ENCODE results near the gene SLC17A8. TPM values are rescaled to one million over a fixed set of nuclear protein-coding genes. Genes with fewer than 3 reads are reported as not detected.

The SLC17A8 gene
- total and polyA plus RNA-seq, 2 donors: 0.05 to 0.95 TPM

DNA sequence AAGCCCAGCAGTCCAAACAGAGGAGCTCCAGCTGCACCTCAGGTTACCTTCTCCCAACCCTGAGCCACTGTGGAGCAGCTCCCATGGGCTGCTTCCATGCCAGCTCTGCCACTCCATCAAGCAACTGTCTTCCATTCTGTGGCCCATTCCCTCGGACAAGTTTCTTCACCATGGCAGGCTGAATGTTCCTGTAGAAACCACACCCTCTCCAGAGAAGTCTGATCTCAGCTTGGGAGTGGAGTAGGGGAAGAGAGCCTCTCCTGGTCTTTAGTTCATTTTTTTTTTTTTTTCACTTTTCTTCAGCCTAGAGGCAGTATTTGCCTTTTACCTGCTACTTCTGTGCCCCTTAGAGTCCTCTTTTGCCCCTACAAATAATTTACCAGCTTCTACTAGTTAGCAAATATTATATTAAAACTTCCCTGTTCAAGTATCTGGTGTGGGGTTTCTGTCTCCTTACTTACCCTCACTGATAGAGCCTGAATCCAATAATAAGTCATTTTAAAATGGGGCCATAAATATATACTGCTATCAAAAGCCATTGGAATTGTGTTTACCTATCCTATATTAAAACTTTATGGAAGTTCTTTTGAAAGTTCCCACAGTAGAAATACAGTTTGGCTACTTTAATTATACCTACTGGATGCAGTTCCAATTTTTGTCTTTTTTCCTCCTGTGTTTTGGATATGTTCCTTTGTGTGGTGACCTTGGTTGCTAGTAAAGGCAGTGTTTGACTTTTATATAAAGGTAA, 11.7 kb upstream of the SLC17A8 start:
- Histone ChIP-seq H3K36me3 (ENCODE audit: insufficient read depth) (no peaks in the 10 kb centered on the region), H3K4me1 (ENCODE audit: insufficient read depth) (no peaks in the 10 kb centered on the region), H3K27ac (ENCODE audit: low read depth) (no peak overlapping the region), H3K4me3 (ENCODE audit: low read depth, low read length) (no peak overlapping the region)
- no peak for DNase-seq (ENCODE audit: extremely low spot score)
- WGBS: 69% methylated on average over 1 of the region's 1 CpG

DNA sequence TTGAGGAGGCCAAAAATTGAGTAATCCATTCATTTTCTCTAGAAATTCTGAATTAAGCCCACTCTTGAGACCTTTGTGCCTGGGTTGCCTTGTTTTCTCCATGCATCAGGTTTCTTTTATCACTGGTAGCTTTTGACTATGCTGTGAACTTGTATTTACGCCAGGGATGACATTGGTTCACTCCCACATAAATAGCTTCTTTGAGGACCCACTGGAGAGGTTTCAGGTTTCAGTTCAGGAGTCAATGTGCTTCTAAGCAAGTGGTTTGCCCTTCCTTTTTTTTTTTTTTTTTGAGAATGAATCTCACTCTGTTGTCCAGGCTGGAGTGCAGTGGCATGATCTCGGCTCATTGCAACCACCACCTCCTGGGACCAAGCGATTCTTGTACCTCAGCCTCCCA, 10.2 kb upstream of the SLC17A8 start:
- H3K4me1 ChIP-seq (ENCODE audit: insufficient read depth): no peaks in the 10 kb centered on the region
- no peak overlapping the region for H3K4me3 ChIP-seq (ENCODE audit: low read depth, low read length)
- H3K36me3 ChIP-seq (ENCODE audit: insufficient read depth): no peaks in the 10 kb centered on the region
- no peak overlapping the region for H3K27ac ChIP-seq (ENCODE audit: low read depth)
- WGBS: 73% methylated on average over 3 of the region's 3 CpGs
- DNase-seq (ENCODE audit: extremely low spot score): no peak

DNA sequence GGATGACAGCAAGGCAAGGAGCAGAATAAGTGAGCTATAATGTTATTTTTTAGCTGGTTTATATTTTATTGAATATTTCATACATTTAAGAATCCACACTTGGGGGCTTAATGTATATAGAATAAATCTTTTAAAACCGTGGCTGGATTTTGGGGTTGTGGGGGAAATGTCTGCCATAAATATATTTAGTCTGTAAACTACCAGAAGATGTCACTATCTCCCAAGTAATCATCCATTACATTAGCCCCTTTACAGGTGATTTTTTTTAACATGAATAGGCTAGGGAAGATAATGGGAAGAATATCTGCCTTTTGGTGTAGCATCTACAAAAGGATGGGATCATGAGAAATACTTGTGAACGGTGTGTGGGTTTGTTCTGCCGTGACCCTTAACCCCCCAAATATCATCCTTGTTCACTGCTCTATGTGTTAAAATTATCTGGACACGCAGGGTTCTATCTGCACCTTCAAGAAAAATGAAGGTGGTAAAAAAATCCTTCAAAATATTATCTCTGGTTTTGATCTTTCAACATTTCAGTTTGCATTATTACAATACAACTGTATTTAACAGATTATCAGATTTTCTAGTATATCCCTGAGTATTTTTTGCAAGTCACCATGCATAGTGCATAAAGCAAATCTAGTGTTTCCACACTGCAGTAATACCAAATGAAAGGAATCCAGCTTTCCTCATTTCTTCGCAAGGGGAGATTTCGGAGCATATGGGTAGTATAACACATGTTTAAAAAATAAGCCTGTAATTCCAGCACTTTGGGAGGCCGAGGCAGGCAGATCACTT, 8.0 kb upstream of the SLC17A8 start:
- DNase-seq (ENCODE audit: extremely low spot score): no peak
- WGBS: 74% methylated on average over 7 of the region's 7 CpGs
- no peak overlapping the region for H3K4me3 ChIP-seq (ENCODE audit: low read depth, low read length)
- H3K4me1 ChIP-seq (ENCODE audit: insufficient read depth): no peaks in the 10 kb centered on the region
- no peaks in the 10 kb centered on the region for H3K36me3 ChIP-seq (ENCODE audit: insufficient read depth)
- no peak overlapping the region for H3K27ac ChIP-seq (ENCODE audit: low read depth)

DNA sequence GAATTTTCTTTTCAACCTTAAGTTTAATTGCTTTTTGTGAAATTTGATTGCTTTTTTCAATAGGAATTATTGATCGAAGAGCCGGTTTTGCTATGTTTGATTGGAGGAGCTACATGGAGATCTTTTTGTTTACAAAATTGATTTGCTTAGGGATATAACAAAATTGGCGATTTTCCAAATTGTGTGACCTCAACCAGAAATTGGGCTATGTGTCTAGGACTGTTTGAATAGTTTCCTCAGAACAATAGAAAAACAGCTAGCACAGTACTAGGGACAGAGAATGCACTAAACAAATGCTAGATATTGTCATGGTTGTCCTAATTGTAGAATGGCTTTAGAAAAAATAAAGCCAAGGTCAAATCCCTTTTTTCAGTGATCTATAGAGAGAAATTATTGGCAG, 2.4 kb downstream of the SLC17A8 start:
- no peak overlapping the region for H3K4me3 ChIP-seq (ENCODE audit: low read depth, low read length)
- no peak for DNase-seq (ENCODE audit: extremely low spot score)
- H3K27ac ChIP-seq (ENCODE audit: low read depth): no peak overlapping the region
- 72% methylated on average over 3 of the region's 3 CpGs for WGBS
- no peaks in the 10 kb centered on the region for H3K36me3 ChIP-seq (ENCODE audit: insufficient read depth)
- H3K4me1 ChIP-seq (ENCODE audit: insufficient read depth): no peaks in the 10 kb centered on the region

DNA sequence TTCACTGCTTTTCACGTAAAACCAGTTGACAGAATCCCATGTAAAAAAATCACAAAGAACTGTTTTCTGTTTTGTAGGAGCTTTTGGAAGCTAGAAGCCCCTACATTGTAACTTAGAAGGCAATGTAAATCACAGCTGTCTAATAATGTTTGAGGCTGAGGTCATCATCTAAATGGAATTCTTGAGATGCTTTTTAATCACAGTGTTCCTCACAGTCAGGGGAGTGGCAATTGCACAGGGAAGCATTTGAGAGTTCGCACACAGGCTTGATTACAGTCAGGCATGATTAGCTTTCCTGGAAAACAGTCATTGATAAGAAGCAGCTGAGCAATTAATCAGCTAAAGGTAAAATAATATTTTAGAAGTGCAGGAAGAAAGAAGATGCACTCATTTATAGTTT, 2.9 kb downstream of the SLC17A8 start:
- DNase-seq (ENCODE audit: extremely low spot score): no peak
- Histone ChIP-seq H3K27ac (ENCODE audit: low read depth) (no peak overlapping the region), H3K36me3 (ENCODE audit: insufficient read depth) (no peaks in the 10 kb centered on the region), H3K4me1 (ENCODE audit: insufficient read depth) (no peaks in the 10 kb centered on the region), H3K4me3 (ENCODE audit: low read depth, low read length) (no peak overlapping the region)
- WGBS: 65% methylated on average over 2 of the region's 2 CpGs

DNA sequence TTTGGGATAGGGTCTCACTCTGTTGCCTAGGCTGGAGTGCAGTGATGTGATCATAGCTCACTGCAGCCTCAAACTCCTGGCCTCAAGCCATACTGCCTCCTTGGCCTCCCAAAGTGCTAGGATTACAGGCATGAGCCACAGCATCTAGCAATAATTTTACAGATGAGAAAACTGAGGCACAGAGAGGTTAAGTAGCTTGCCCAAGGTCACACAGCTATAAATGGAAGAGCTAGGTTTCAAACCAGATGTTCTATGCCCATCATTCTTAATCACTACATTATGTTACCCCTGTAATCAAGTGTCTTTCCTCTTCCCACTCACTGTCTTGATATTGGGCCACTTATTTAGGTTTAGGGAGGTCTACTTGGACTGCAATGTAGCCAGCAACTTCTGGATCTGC, 3.6 kb downstream of the SLC17A8 start:
- H3K4me1 ChIP-seq (ENCODE audit: insufficient read depth): no peaks in the 10 kb centered on the region
- no peaks in the 10 kb centered on the region for H3K36me3 ChIP-seq (ENCODE audit: insufficient read depth)
- no peak overlapping the region for H3K27ac ChIP-seq (ENCODE audit: low read depth)
- H3K4me3 ChIP-seq (ENCODE audit: low read depth, low read length): no peak overlapping the region
- no peak for DNase-seq (ENCODE audit: extremely low spot score)

DNA sequence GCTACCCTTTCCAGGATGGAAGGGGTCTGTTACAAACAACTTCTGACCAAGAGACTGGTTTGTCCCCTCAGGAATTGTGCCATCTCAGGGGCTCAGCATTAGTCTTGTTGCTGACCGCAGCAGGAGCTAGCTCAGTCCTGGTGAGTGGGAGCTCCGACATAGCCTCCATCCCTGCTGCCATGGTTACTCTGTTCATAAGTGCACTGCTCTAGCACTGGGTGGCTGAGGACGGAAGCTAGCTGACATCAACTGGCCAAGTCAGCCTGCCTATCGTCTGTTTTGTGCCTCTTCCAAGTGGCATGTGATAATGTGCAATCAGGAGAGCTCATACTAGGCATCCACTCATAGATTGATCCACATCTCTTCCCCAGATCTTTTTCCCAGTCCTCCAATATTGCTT, 7.5 kb downstream of the SLC17A8 start:
- no peak for DNase-seq (ENCODE audit: extremely low spot score)
- Histone ChIP-seq H3K27ac (ENCODE audit: low read depth) (no peak overlapping the region), H3K4me1 (ENCODE audit: insufficient read depth) (no peaks in the 10 kb centered on the region), H3K4me3 (ENCODE audit: low read depth, low read length) (no peak overlapping the region), H3K36me3 (ENCODE audit: insufficient read depth) (no peaks in the 10 kb centered on the region)
- WGBS: 70% methylated on average over 4 of the region's 4 CpGs

DNA sequence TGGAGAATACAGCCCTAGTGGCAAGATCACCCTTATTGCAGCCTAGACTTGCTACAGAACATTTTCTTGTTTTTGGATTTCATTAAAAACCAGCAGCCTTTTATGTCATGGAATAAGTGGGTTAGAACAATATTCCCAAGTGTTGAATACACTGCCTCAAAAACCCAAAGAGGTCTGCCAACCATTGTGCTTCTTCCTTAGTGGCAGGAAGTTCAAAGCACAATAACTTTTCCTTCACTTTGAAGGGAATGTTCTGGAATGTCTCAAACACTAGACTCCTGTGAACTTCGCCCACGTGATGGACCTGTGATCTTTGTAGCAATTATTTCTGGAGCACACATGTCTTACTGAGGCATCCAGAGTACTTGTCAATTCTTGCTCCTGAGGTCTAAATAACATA, 8.5 kb downstream of the SLC17A8 start:
- H3K4me3 ChIP-seq (ENCODE audit: low read depth, low read length): no peak overlapping the region
- H3K36me3 ChIP-seq (ENCODE audit: insufficient read depth): no peaks in the 10 kb centered on the region
- no peaks in the 10 kb centered on the region for H3K4me1 ChIP-seq (ENCODE audit: insufficient read depth)
- 67% methylated on average over 2 of the region's 2 CpGs for WGBS
- H3K27ac ChIP-seq (ENCODE audit: low read depth): no peak overlapping the region
- no peak for DNase-seq (ENCODE audit: extremely low spot score)

DNA sequence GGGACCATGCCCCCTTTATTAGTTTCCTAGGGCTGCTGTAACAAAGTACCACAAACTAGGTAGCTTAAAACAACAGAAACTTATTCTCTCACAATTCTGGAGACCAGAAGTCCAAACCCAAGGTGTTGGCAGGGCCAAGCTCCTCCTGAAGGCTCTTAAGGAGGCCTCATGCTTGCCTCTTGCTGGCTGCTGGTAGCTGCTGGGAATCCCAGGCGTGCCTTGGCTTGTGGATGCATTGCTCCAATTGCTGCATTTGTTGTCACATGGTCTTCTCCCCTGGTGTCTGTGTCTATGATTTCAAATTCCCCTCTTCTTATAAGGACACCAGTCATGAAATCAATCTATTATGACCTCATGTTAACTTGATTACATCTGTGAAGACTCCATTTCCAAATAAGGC, 11.2 kb downstream of the SLC17A8 start:
- H3K4me3 ChIP-seq (ENCODE audit: low read depth, low read length): no peak overlapping the region
- H3K36me3 ChIP-seq (ENCODE audit: insufficient read depth): no peaks in the 10 kb centered on the region
- H3K27ac ChIP-seq (ENCODE audit: low read depth): no peak overlapping the region
- WGBS: 83% methylated on average over 1 of the region's 1 CpG
- H3K4me1 ChIP-seq (ENCODE audit: insufficient read depth): no peaks in the 10 kb centered on the region
- no peak for DNase-seq (ENCODE audit: extremely low spot score)

DNA sequence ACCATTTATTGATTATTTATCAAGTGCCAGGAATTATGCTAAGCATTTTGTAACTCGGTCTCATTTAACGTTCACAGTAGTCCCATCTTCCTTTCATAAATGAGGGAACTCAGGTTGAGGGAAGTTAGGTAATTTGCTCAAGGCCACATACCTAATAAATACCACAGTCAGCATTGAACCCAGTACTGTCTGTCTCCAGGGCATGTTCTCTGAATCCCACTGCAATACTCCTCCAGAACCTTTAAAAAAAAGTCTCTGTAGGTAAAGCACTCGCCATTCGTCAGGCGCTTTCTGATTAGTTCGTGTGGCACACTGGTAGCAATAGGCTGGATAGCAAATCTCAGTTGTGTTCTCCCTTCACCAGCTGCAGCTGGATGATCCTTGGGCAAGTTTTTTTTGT, 14.3 kb downstream of the SLC17A8 start:
- no peak overlapping the region for H3K27ac ChIP-seq (ENCODE audit: low read depth)
- WGBS: 86% methylated on average over 6 of the region's 6 CpGs
- no peak overlapping the region for H3K4me3 ChIP-seq (ENCODE audit: low read depth, low read length)
- no peak for DNase-seq (ENCODE audit: extremely low spot score)
- H3K4me1 ChIP-seq (ENCODE audit: insufficient read depth): no peaks in the 10 kb centered on the region
- no peaks in the 10 kb centered on the region for H3K36me3 ChIP-seq (ENCODE audit: insufficient read depth)

DNA sequence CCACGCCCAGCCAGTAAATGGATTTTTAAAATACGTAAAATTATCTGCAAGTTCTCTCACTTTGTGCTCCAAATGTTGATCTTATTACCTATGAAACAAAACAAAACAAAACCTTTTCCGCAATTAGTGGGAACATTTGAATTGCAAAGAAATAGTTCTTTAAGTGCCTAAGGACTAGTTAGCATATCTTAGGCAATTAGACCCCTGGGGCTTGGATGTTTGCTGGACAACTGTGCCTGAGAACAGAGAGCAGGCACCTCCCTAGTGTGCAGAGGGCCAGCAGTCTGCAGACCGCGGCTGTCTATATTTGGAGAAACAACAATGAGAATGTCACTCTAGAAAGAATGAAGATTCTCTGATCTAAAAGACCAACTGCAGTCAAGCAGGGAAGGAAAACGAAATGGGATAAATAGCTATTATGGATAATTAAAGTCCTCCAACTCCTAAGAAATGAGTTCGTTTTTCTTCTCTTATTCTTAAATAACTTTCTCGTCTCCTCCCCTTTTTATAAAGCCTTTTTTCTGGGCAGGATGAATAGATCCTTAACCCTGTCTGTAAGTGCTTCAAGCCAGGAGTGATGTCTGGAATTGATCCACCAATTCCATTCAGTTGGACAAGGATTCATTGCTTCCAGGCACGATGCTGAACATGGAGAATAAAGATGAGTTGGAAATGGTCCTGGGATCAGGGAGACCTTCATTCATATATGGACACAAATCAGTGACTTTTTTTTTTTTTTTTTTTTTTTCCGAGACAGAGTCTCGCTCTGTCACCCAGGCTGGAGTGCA, 16.2 kb downstream of the SLC17A8 start:
- DNase-seq (ENCODE audit: extremely low spot score): no peak
- 52% methylated on average over 11 of the region's 11 CpGs for WGBS

DNA sequence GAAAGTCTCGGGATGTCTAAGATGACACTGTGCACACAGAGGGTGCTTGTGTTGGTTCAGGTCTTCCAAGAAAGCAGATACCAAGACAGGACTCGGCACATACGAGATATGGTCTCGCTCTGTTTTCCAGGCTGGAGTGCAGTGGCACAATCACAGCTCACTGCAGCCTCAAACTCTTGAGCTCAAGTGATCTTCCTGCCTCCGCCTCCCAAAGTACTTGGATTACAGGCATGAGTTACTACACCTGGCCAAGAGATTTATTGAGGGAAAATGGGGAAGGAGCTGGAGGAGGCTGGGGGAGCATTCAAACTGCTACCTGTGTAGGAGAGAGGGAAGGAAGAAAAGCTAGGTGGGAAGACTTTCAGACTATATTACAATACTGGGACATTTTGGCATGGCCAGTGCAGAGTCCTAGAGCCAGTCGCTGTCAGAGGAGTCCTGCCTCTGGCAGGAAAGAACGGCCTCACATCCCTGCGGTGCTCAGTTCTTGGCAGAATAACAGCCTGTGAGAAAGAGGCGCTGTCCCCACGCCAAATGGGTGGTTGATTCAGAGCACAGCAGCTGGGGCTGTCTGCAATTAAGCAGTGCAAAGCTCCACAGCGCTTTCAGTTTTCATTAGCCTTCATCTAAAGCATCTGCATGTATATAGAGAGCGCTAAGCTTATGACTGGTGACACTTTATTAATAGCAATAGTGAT, 18.3 kb downstream of the SLC17A8 start:
- H3K4me3 ChIP-seq (ENCODE audit: low read depth, low read length): no peak overlapping the region

More for the DNA sequence above, 16.2 kb downstream of the SLC17A8 start:
- Histone ChIP-seq H3K4me3 (ENCODE audit: low read depth, low read length) (no peak overlapping the region), H3K27ac (ENCODE audit: low read depth) (no peak overlapping the region), H3K36me3 (ENCODE audit: insufficient read depth) (no peaks in the 10 kb centered on the region), H3K4me1 (ENCODE audit: insufficient read depth) (no peaks in the 10 kb centered on the region)

DNA sequence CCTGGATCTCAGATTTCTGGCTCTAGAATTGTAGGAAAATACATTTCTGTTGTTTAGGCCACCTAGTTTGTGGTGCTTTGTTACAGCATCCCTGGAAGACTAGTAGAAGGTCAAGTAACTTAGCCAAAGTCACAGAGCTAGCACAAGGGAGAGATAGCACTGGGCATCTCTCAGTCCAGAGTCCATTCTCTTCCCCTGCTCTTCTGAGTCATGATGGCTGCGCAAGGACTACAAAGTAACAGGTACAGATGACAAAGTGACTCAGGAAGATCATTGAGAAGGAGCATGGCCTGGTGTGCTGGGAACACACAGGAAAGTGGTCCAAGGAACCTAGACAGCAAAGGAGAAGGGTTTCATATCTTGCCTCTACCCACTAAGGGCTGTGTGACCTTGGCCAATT, 19.3 kb downstream of the SLC17A8 start:
- H3K4me3 ChIP-seq (ENCODE audit: low read depth, low read length): no peak overlapping the region
- H3K36me3 ChIP-seq (ENCODE audit: insufficient read depth): no peaks in the 10 kb centered on the region
- no peak for DNase-seq (ENCODE audit: extremely low spot score)
- no peak overlapping the region for H3K27ac ChIP-seq (ENCODE audit: low read depth)
- no peaks in the 10 kb centered on the region for H3K4me1 ChIP-seq (ENCODE audit: insufficient read depth)
- 100% methylated on average over 1 of the region's 1 CpG for WGBS

More for the DNA sequence above, 18.3 kb downstream of the SLC17A8 start:
- no peak overlapping the region for H3K27ac ChIP-seq (ENCODE audit: low read depth)
- peak; percentile 8 for DNase-seq (ENCODE audit: extremely low spot score)
- no peaks in the 10 kb centered on the region for H3K36me3 ChIP-seq (ENCODE audit: insufficient read depth)
- no peaks in the 10 kb centered on the region for H3K4me1 ChIP-seq (ENCODE audit: insufficient read depth)
- 37% methylated on average over 12 of the region's 12 CpGs for WGBS

Data from urinary bladder (tissue), 4 donors.